Activated CD4-positive, CD25-positive, alpha-beta regulatory T cell (primary cell): ENCODE results near the gene UGDH.
"Not testable (repeated sequence)": the region's sequence is repeated elsewhere in the genome, so short reads cannot be mapped to it uniquely, and the experiment has no call there.

Experiments
- DNase-seq, 4 experiments: peaks; one replicate each; lab custom pipeline; 2025; lab: John Stamatoyannopoulos, UW

The UGDH gene

DNA sequence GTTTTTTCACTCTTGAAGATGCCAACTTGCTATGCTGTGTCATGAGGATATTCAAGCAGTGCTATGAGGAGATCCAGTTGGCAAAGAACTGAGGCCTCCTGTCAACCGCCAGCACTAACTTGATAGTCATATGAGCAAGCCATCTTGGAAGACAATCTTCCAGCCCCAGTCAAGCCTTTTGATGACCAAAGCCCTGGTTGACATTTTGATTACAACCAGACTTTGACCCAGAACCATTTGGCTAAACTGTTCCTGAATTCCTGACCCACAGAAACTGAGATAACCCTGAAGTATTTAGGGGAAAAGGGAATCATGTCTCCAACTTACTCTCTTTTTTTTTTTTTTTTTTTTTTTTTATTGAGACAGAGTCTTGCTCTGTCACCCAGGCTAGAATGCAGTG is 32.9 kb downstream of the UGDH start:
- DNase-seq = no peak

- no peak for DNase-seq
Observed at GRCh38 chr4:39490322-39490721, 36.9 kb downstream of the UGDH start.

DNA sequence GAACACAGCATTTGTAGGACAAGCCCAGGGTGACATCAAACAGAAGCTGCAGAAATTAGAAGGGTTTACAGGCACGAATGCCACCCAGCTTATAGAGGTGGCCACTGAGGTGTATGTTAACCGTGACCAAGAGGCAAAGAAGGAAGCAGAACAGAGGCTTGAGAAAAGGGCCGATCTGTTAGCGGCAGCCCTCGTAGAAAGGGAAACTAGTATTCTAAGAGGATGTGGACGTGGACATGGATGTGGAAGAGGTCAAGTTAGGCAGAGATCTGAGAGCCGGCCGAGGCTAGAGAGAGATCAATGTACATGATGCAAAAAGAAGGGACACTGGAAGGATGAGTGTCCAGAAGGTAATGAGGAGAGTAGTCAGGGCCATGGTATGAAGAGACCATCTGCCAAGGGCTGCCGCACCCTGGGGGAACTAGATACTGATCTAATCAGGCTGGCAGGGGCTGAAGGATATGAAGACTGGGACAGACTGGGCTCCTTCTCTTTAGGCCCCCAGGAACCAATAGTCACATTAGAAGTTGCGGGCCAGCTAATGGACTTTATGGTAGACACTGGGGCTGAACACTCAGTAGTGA is 40.9 kb downstream of the UGDH start:
- DNase-seq = no peak

GRCh38 chr4:39484582-39485272 is 42.5 kb downstream of the UGDH start:
- DNase-seq = no peak

DNA sequence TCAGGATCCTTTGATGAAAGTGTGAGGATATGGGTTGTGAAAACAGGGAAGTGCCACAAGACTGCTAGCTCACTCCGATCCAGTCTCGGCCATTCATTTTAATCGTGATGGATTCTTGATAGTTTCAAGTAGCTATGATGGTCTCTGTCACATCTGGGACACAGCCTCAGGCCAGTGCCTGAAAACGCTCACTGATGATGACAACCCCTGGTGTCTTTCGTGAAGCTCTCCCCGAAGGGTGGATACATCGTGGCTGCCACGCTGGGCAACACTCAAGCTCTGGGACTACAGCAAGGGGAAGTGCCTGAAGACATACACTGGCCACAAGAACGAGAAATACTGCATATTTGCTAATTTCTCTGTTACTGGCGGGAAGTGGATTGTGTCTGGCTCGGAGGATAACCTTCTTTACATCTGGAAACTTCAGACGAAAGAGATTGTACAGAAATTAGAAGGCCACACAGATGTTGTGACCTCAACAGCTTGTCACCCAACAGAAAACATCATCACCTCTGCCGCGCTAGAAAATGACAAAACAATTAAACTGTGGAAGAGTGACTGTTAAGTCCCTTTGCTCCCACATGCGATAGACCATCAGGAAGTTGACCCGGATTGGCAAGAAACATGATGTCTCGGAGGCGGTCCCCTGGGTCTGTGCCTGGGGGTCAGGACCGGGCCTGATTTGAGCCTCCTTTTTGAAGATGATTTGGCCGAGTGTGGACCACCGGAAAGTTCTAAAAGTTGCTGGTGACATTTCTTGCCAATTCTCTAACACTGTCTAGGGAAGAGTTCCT is 46.1 kb downstream of the UGDH start:
- DNase-seq = no peak

DNA sequence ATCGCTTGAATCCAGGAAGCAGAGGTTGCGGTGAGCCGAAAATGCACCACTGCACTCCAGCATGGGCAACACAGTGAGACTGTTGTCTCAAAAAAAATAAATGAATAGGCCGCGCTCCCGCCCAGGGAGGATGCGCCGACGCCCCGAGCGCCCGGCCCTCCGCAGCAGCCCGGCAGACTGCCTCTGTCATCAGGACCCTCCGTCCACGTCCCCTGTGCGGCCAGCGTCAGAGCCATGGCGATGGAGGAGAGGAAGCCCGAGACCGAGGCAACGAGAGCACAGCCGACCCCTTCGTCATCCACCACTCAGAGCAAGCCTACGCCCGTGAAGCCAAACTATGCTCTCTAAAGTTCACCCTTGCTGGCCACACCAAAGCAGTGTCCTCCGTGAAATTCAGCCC is 47.0 kb downstream of the UGDH start:
- no peak for DNase-seq

GRCh38 chr4:39476187-39476895 is 50.9 kb downstream of the UGDH start:
- DNase-seq = no peak

DNA sequence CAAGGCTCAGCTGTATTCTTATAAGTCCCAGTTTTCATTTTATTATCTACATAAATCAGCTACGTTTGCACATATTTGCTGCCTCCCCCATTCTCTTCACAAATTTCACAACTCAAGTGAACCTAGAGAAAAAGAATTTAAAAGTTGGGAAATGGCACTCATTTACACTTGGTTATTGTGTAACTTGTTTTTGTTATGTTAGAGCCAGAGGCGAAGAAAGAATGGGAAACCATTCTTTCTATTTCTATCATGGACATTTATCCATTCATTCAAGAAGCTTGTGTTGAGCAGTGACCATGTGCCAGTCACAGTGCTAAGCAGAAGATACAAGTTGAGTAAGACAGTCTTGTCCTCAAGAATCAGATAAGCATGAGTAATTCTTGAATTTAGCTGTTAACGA is 54.8 kb downstream of the UGDH start:
- no peak for DNase-seq

DNA sequence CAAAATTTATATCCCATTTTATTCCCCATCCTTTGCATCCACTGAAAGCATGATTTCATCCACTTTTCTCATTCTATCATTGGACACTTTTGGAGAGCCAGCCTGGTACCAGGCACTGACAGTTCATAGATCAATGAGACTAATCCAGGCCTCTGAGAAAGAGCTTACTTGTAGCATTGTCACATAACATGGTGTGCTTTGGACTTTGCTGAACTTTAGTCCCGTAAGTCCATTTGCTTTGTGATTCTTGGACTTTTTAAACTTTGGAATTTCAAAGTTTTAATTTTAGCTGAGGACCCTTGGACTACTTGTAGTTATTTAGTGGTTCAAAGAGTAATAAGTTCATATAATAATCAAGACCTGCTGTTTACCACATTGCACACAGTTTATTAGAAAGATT is 56.8 kb downstream of the UGDH start:
- DNase-seq = no peak

GRCh38 chr4:39469429-39470077 is 57.7 kb downstream of the UGDH start:
- no peak for DNase-seq

GRCh38 chr4:39467464-39467863 is 59.8 kb downstream of the UGDH start:
- no peak for DNase-seq

- no peak for DNase-seq
Observed at GRCh38 chr4:39466747-39467146, 60.5 kb downstream of the UGDH start.

DNA sequence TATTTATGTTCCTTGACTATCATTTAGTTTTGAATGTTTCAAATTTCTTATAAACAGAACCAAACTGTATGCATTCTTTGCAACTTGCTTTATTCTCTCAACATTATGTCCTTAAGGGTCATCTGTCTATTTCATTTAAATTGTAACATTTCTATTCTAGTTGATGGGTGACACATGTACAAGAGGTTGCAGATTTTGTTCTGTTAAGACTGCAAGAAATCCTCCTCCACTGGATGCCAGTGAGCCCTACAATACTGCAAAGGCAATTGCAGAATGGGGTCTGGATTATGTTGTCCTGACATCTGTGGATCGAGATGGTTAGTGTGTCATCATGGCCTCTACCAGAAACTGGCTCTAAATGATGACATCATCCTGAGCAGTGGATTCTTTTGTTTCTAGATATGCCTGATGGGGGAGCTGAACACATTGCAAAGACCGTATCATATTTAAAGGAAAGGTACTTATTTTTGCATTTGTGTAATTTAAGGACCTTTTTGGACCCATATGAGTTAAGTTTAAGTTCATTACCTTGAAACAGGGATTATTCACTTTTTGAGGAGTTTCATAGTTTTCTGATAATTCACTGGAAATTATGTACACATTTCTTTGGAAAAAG is 62.2 kb downstream of the UGDH start:
- no peak for DNase-seq

DNA sequence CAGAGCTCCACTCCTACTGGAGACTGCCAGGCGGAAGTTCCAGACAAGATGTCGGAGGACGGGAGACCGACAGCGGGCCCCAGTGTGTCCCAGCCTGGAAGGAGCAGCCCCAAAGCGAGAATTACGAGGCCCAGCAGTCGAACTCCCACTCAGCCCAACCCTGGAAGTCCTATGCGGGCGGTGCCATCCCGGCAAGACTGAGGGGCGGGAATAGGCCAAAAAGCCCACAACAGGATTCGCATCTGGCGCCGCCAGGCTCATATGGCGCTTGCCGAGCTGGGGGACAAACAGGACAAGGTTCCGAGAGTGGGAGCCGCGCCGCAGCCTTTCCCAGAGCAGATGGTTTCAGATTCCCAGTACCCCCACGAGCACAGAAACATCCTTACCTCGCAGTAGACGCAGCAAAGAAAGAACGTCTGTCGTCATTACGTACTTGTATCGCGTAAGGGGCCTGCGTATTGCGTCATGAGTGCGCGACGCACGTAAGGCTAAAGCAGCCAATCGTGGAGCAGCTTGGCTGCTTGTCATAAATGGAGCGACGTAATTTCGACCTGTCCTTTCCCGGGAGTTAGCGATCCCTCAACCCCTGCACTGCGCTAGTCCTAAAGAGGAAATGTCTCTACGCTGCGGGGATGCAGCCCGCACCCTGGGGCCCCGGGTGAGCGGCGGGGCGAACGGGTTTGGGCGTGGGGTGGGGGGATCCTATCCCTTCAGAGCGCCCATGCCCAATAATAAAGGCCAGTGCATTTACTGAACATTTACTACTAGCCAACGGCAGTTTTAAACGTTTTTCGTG is 68.5 kb downstream of the UGDH start, which contains the start of the genes LIAS and RPL9:
Gene LIAS, plus strand, starts transcription at position 552 of the 796 bp plus-strand sequence. Its CDS starts 62 bp downstream, at position 614.
Gene RPL9, minus strand, starts transcription at position 418 of the 796 bp plus-strand sequence. CDS start 483 bp downstream, outside the sequence.
- peak; percentile 78 to 87 (median 83) for DNase-seq

- not testable (repeated sequence) for DNase-seq
Observed at GRCh38 chr4:39458161-39458504, 69.1 kb downstream of the UGDH start.

DNA sequence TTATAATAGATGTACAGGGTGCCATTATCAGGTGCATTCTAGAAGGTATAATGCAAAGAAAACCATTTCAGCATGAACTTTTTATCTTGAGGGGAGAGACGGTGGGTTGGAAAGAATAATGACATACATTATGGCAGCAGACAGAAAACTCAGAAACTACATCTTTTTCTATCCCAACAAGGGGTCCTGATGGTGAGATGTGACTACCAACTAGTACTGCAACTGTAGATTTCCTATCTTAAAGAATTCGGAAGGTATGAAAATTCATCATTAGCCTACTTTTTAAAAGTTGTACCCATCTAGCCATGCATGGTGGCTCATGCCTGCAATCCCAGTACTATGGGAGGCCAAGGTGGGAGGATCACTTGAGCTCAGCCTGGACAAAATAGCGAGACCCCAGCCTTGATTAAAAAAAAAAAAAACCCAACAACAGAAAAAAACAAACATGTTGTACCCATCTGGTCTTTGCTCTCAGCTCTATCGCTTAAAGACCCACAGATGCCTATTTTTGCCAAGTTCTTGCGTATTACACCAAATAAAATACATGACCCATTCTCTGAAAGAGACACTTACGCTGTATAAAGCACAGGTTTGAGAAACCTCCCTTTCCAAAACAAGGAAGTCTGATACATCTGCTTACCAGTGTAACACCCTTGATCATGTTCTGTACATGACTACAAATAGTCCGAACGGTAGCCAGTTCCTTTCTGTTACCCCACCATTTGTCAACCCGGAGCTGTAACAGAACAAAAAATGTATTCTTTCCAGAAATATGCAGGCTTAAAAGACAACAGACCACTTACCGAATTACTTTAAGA is 70.1 kb downstream of the UGDH start:
- DNase-seq = no peak

- DNase-seq = no peak
Observed at GRCh38 chr4:39455486-39455885, 71.8 kb downstream of the UGDH start.

DNA sequence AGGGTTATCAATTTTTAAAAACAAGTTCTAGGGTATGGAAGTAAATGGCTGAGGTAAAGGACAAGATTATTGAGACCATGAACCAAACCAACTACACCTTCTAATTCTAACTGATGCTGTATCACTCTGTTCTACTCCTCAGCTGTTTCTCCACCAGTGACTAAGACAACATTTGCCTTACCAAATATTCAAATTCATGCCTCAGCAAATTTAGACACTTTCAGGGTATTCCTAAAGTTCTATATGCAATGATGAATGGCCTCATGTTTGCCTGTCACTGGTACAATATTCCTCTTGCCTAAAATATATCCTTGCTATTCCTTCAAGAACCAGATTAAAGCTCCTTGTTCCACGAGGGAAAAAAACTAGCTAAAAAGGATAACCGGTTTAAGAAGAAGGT is 73.5 kb downstream of the UGDH start:
- DNase-seq = no peak

DNA sequence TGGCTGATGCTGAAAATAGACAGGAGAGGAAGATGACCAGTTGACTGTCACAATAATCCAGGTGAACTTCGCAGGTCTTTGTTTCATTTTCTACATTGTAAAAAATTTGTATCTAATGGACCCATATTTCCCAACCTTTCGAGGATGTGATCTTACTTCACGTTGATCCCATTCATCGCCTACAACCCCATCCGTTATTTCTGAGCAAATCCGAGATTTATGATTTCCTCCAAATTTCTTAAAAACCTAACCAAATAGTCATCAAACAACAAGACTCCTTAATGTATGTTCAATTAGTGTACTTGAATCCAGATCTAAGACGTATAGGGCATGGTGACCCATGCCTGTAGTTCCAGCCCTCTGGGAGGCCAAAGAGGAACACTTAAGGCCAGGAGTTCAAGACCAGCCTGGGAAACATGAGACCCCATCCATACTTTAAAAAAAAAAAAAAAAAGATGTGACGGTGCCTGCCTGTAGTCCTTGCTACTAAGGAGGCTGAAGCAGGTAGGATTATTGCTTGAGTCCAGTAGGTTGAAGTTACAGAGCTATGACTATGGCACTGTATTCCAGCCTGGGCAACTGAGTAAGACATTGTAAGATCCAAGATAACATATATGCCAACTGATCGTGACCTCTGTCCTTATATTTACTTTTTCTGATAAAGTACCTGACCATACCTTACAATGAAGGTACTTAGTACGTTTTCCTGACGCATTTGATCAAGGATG is 74.2 kb downstream of the UGDH start:
- no peak for DNase-seq
